Measurements from ENCODE around the gene PRR20C.
"Not testable (repeated sequence)": the region's sequence is repeated elsewhere in the genome, so short reads cannot be mapped to it uniquely, and the experiment has no call there.

Gene PRR20C

GRCh38 chr13:57153761-57154160 lies at the start of gene PRR20C:
PRR20C (plus strand) TSS chr13:57154061; CDS start chr13:57154448, 387 bp downstream.
- DNase-seq (ENCODE audit: low read depth, low spot score), result not testable (repeated sequence)

GRCh38 chr13:57114945-57115344 lies 38.9 kb upstream of the PRR20C start:
- no peak for DNase-seq (ENCODE audit: low read depth, low spot score)

DNA sequence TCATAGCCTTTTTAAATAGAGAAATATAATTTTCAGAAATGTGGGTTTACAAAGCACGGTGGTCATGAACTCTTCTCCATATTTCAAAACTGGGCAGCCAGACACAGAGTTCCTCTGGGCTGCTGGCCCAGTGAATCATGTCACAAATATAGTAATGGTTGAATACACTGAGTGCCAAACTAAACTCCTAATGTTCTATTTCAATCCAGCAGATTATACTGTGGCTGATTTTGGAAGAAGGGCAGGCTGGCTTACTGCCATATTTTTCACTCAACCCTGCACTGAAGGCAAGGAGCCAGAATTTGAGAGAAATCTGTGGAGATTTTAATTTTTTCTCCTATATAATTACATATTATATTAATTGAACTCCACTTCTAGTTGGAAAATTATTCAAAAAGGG lies 30.2 kb upstream of the PRR20C start:
- no peak for DNase-seq (ENCODE audit: low read depth, low spot score)

DNA sequence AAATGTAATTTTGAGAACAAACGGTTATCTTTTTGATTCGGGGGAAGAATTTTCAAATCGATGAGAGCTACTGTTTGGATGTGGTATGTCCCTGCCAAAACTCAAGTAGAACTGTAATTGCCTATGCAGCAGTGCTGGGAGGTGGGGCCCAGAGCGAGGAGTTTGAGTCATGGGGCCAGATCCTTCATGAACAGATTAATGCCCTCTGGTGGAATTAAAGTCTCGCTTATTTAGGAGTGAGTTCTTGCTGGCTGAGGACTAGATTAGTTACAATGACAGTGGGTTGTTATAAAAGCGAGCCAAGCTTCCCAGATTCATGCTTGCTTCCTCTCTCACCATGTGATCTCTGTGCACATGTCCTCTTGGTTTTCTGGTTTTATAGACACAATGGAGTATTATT lies 25.0 kb upstream of the PRR20C start:
- no peak for DNase-seq (ENCODE audit: low read depth, low spot score)

GRCh38 chr13:57136093-57136492 lies 17.8 kb upstream of the PRR20C start:
- DNase-seq (ENCODE audit: low read depth, low spot score), result no peak

DNA sequence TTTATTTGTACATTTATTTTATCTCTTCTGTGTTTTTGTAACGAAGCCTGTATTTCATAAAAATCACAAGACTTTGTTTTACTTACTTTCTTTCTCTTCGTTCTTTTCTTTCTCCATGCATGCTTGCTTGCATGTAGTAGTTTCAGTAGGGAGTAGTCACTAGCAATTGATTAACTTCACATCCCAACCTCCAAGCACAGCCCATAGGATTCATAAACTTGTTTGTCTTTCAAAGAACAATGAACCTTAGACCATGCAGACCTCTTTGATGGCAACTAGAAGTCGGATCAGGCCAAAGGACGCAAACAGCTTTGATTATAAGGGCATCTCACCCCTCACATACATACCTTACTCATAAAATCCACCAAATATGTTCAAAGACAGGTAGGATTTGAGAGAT lies 16.3 kb upstream of the PRR20C start:
- DNase-seq (ENCODE audit: low read depth, low spot score), result no peak

DNA sequence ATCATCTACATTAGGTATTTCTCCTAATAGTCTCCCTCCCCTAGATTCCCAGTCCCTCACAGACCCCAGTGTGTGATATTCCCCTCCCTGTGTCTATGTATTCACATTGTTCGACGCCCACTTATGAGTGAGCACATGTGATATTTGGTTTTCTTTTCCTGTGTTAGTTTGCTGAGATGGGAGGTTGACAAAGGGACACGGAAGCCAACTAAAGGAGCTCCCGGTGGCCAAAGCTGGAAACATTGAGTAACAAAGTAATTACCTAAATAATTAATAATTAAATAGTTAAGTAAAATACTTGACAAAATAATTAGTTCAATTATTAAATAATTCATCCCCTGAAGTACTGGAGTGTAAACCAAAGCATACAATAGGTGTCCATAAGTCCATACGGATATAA lies 14.9 kb upstream of the PRR20C start:
- no peak for DNase-seq (ENCODE audit: low read depth, low spot score)

- DNase-seq (ENCODE audit: low read depth, low spot score), result not testable (repeated sequence)
Measured at GRCh38 chr13:57139781-57140180, 14.1 kb upstream of the PRR20C start.

DNA sequence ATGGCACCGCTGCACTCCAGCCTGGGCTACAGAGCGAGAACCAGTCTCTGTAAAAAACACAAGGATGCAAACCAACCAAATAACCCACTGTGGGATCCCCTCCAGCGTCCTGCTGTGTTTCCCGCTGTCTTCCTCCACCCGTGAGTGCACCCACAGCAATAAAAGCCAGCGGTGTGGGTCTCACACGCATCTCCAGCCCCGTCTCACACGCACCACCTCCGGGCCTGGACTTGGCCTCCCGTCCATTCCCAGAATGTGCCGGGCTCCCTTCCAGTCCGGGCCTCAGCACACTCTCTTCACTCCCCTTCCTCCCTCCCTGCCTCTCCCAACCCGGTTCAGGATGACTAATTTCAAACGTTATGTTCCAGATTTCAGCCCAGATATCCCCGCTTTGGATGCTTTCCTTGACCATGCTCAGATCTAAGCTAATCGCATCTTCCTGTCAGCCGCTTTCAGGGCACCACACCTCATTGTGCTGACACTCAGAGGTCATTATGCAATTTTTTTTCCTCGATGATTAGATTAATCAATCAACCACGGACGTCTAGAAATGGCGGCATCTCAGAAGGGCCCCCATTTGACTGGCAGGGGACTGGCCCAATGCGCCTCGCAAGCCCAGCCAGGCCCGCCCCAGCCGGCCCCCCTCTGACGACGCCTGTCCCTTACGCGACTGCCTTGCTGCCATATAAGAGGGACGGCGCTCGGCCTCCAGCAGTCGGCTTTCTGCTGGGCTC lies 13.5 kb upstream of the PRR20C start, which contains the start of gene PRR20A:
Gene PRR20A, plus strand, starts transcription at position 684 of the 734 bp plus-strand sequence. CDS start 387 bp downstream, outside the sequence.
- not testable (repeated sequence) for DNase-seq (ENCODE audit: low read depth, low spot score)

GRCh38 chr13:57147188-57147587 lies 6.7 kb upstream of the PRR20C start, which contains the start of gene PRR20B:
PRR20B (plus strand) TSS chr13:57147488; CDS start chr13:57147875, 387 bp downstream.
- not testable (repeated sequence) for DNase-seq (ENCODE audit: low read depth, low spot score)

DNA sequence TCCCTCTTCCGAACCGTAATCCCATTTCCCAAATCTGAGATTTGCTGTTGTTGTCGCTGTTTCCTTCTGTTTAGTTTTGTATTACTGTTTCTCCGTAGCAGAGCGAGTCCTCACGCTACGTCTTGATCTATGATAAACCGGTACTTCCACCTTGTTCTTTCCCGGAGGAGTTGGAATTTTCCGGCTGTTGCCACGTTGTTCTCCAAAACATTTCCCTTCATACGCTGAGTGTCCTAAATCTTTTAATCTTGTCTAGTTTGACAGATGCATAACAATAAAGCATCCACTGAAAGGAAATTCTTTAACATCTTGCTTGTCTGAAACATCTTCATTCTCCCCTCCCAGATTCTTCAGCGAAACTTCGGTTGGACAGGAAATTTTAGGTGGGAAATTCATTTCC lies 5.8 kb upstream of the PRR20C start:
- DNase-seq (ENCODE audit: low read depth, low spot score), result not testable (repeated sequence)

DNA sequence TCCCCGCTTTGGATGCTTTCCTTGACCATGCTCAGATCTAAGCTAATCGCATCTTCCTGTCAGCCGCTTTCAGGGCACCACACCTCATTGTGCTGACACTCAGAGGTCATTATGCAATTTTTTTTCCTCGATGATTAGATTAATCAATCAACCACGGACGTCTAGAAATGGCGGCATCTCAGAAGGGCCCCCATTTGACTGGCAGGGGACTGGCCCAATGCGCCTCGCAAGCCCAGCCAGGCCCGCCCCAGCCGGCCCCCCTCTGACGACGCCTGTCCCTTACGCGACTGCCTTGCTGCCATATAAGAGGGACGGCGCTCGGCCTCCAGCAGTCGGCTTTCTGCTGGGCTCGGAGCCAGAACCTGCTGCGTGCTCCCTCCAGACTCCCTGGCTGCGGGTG lies 6.5 kb downstream of the PRR20C start, which contains the start of gene PRR20D:
Gene PRR20D, plus strand, starts transcription at position 301 of the 400 bp plus-strand sequence. CDS start 387 bp downstream, outside the sequence.
- DNase-seq (ENCODE audit: low read depth, low spot score), result not testable (repeated sequence)

DNA sequence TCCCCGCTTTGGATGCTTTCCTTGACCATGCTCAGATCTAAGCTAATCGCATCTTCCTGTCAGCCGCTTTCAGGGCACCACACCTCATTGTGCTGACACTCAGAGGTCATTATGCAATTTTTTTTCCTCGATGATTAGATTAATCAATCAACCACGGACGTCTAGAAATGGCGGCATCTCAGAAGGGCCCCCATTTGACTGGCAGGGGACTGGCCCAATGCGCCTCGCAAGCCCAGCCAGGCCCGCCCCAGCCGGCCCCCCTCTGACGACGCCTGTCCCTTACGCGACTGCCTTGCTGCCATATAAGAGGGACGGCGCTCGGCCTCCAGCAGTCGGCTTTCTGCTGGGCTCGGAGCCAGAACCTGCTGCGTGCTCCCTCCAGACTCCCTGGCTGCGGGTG lies 13.0 kb downstream of the PRR20C start, which contains the start of gene PRR20E:
Gene PRR20E, plus strand, starts transcription at position 301 of the 400 bp plus-strand sequence. CDS start 387 bp downstream, outside the sequence.
- DNase-seq (ENCODE audit: low read depth, low spot score), result not testable (repeated sequence)

DNA sequence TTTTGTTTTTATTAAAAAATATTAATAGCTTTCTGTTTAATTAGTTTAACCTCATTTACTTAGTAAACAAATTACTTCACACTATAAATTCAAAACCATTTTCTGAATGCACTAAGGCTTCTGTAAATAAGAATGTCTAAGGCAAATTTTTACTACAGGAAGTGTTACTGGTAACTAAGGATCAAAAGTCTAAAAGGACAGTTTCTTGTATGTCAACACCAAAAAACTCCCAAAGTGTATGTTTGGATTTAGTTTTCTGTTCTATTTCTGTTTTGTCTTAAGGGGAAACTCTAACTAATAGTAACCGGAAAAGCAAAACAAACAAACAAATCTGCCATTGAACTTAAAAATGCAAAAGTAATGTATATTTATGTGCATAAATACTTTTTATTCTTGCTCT lies 37.8 kb downstream of the PRR20C start:
- DNase-seq (ENCODE audit: low read depth, low spot score), result no peak
